GM23248 (cell line): ENCODE results near the gene PRCP.
"Not testable (repeated sequence)": the region's sequence is repeated elsewhere in the genome, so short reads cannot be mapped to it uniquely, and the experiment has no call there.

Experiments used
- EZH2 ChIP-seq: fragments of 200-600 bp; sonication (generic); IDR thresholded peaks from 2 replicates; pipeline ENCODE4 v1.6.1; 2018; ENCODE audit warnings: antibody characterized with exemption, mild to moderate bottlenecking; ENCODE audit not compliant: insufficient read depth, poor library complexity, severe bottlenecking
- EZH2phosphoT487 ChIP-seq: fragments of 200-600 bp; sonication (generic); IDR thresholded peaks from 2 replicates; pipeline ENCODE4 v1.6.1; 2018; ENCODE audit warnings: antibody characterized with exemption, moderate library complexity, mild to moderate bottlenecking, low read depth; ENCODE audit not compliant: insufficient read depth

DNA sequence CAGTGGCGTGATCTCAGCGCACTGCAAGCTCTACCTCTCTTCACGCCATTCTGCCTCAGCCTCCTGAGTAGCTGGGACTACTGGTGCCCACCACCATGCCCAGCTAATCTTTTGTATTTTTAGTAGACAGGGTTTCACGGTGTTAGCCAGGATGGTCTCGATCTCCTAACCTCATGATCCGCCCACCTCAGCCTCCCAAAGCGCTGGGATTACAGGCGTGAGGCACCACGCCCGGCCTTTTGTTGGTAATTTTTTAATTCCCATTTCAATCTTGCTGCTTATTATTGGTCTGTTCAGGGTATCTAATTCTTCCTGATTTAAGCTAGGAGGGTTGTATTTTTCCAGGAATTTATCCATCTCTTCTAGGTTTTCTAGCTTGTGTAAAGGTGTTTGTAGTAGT lies 19.6 kb upstream of the PRCP start:
- TF ChIP-seq EZH2, EZH2phosphoT487: not testable (repeated sequence)
